Measurements from ENCODE around the gene CILP. TPM values are rescaled to one million over a fixed set of nuclear protein-coding genes. Genes with fewer than 3 reads are reported as not detected.
A peak's percentile ranks its signal among the peaks of the same experiment; 100 is the strongest.

Gene CILP
- total RNA-seq, 1 experiment from 2014 or later: 0.04 TPM

DNA sequence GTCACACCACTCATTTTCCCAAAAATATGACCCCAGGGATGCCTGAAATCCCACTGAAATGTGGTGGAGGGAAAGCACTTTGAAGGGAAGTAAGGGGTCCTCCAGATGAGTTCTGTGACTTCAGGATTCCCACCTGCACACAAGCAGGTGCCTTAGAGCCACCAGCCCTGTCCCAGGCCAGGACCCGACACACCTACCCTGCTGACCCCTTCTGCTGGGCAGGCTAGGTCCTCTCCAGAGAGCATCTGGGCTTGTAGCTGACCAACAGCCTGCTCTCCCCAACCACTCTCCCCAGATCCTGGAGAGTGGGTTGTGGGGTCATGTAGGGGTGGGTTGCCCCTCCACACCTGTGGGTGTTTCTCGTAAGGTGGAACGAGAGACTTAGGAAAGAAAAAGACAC is 14.9 kb upstream of the CILP start:
- no peak overlapping the region for H3K27ac ChIP-seq (ENCODE audit: insufficient read length, low read depth, low read length)
- H3K56ac ChIP-seq (ENCODE audit: insufficient read length, low read depth, low read length): no peak overlapping the region
- H2BK12ac ChIP-seq (ENCODE audit: insufficient read length, low read depth, low read length): no peak overlapping the region
- H2BK5ac ChIP-seq (ENCODE audit: insufficient read length, low read length): no peak overlapping the region
- H2AFZ ChIP-seq (ENCODE audit: low read length): no peak overlapping the region
- H3K9ac ChIP-seq (ENCODE audit: extremely low read depth, insufficient read length, low read length): no peak overlapping the region
- no peak overlapping the region for H3K18ac ChIP-seq (ENCODE audit: insufficient read length, low read depth, low read length)
- H3K4me2 ChIP-seq (ENCODE audit: insufficient read depth, insufficient read length, low read length): no peak overlapping the region
- H3K27ac Mint-ChIP-seq: peak overlapping the region in 2 of 3 experiments; percentile 96 to 98; a peak in 4 of 7 replicates
- no peaks in the 10 kb centered on the region for H3K9me3 ChIP-seq (ENCODE audit: control insufficient read depth, low read depth, low read length)
- no peak overlapping the region for H3K23ac ChIP-seq (ENCODE audit: insufficient read length, low read depth, low read length)
- no peak overlapping the region for H2BK15ac ChIP-seq (ENCODE audit: low read depth, low read length)
- H3K9me3 Mint-ChIP-seq: no peaks in the 10 kb centered on the region
- peaks cover 3% of the 10 kb centered on the region for H3K27me3 Mint-ChIP-seq (ENCODE audit: low read depth)
- H3K4ac ChIP-seq (ENCODE audit: low read depth, low read length): no peak overlapping the region
- H3K79me1 ChIP-seq (ENCODE audit: insufficient read depth, low read depth, low read length, poor library complexity, severe bottlenecking): no peaks in the 10 kb centered on the region
- no peak overlapping the region for H2AK5ac ChIP-seq (ENCODE audit: insufficient read length, low read length)
- no peak overlapping the region for H3T11ph ChIP-seq (ENCODE audit: low read length)
- no CpG with 5 or more reads among the region's 3 CpGs for WGBS (ENCODE audit: extremely low coverage, insufficient read length, low lambda C conversion rate)
- no peak overlapping the region for H3K4me3 Mint-ChIP-seq
- H2BK120ac ChIP-seq (ENCODE audit: low read depth, low read length, poor library complexity, severe bottlenecking): no peak overlapping the region
- H3K79me2 ChIP-seq (ENCODE audit: insufficient read depth, low read length): no peaks in the 10 kb centered on the region
- H3K4me1 ChIP-seq (ENCODE audit: insufficient read depth, low read length): 0 out of 2 replicates have a peak, but pooled peaks cover 2% of the 10 kb centered on the region
- H4K91ac ChIP-seq (ENCODE audit: insufficient read length, low read depth, low read length): no peak overlapping the region
- H2BK20ac ChIP-seq (ENCODE audit: low read depth, low read length, poor library complexity, severe bottlenecking): no peak overlapping the region
- no peaks in the 10 kb centered on the region for H4K20me1 ChIP-seq (ENCODE audit: control insufficient read depth, insufficient read depth, insufficient read length)
- no peak overlapping the region for H4K8ac ChIP-seq (replicated peaks; ENCODE audit: insufficient read length, low read depth, low read length)
- no peaks in the 10 kb centered on the region for H3K36me3 Mint-ChIP-seq (ENCODE audit: insufficient read depth in 1 of 3, low read depth in 3 of 3)
- no peak overlapping the region for H3K14ac ChIP-seq (ENCODE audit: insufficient read depth, low read length)
- DNase-seq: no peak
- H3K4me1 Mint-ChIP-seq: peaks cover 25 to 33% of the 10 kb centered on the region in 2 experiments
- no peak overlapping the region for H4K5ac ChIP-seq (ENCODE audit: insufficient read length, low read depth, low read length)
- H3K27me3 ChIP-seq (ENCODE audit: insufficient read depth, low read length): no peaks in the 10 kb centered on the region
- H3K23me2 ChIP-seq (ENCODE audit: insufficient read length, low read depth, low read length, poor library complexity, severe bottlenecking): no peaks in the 10 kb centered on the region
- TF ChIP-seq, protein P1, sequence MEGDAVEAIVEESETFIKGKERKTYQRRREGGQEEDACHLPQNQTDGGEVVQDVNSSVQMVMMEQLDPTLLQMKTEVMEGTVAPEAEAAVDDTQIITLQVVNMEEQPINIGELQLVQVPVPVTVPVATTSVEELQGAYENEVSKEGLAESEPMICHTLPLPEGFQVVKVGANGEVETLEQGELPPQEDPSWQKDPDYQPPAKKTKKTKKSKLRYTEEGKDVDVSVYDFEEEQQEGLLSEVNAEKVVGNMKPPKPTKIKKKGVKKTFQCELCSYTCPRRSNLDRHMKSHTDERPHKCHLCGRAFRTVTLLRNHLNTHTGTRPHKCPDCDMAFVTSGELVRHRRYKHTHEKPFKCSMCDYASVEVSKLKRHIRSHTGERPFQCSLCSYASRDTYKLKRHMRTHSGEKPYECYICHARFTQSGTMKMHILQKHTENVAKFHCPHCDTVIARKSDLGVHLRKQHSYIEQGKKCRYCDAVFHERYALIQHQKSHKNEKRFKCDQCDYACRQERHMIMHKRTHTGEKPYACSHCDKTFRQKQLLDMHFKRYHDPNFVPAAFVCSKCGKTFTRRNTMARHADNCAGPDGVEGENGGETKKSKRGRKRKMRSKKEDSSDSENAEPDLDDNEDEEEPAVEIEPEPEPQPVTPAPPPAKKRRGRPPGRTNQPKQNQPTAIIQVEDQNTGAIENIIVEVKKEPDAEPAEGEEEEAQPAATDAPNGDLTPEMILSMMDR (conservative IDR thresholded peaks at IDR 0.05): no peak

Data from H9 (cell line).